ENCODE data around the gene IFIT1.
A peak's percentile ranks its signal among the peaks of the same experiment; 100 is the strongest.
"Not testable (repeated sequence)": the region's sequence is repeated elsewhere in the genome, so short reads cannot be mapped to it uniquely, and the experiment has no call there.

IFIT1 gene

DNA sequence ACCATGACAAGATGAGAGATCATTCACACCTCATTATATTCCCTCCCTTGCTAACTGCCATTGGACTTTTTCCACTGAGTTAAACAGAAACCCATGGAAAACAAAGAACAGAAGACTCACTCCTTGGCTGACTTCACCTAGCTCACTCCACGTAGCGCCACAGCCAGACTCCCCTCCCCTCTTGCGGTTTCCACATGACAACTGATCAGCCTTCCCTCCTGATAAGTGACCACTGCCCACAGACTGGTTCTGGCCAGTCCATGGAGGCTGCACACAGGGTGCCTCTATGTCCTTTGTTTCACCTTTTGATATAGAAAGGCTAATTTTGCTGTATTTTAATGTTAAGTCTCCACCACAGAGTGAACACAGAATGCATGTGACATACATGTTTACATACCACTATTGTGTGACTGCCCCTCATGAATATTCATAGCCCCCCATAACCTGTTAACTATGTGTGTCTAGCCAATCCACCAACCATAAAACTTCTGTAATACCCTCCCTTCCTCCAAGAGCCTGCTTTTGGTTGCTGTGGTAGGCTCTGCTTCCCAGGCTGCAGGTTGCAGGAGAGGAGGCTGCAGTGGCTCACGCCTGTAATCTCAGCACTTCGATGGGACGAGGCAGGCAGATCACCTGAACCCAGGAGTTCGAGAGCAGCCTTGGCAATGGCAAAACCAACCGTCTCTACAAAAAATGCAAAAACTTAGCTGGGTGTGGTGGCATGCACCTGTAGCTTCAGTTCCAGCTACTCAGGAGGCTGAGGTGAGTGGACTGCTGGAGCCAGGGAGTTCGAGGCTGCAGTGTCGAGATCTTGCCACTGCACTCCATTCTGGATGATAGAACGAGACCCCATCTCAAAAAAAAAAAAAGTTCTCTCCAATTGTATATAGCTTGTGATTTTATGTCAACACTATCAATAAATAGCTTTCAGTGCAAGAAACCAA, 12.0 kb downstream of the IFIT1 start:
- DNase-seq = no peak

DNA sequence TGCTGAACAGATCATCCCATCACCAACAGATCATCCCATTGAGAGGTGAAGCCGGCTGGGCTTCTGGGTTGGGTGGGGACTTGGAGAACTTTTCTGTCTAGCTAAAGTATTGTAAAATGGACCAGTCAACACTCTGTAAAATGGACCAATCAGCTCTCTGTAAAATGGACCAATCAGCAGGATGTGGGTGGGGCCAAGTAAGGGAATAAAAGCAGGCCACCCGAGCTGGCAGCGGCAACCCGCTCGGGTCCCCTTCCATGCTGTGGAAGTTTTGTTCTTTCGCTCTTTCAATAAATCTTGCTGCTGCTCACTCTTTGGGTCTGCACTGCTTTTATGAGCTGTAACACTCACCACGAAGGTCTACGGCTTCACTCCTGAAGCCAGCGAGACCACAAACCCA, 13.8 kb downstream of the IFIT1 start:
- not testable (repeated sequence) for DNase-seq

DNA sequence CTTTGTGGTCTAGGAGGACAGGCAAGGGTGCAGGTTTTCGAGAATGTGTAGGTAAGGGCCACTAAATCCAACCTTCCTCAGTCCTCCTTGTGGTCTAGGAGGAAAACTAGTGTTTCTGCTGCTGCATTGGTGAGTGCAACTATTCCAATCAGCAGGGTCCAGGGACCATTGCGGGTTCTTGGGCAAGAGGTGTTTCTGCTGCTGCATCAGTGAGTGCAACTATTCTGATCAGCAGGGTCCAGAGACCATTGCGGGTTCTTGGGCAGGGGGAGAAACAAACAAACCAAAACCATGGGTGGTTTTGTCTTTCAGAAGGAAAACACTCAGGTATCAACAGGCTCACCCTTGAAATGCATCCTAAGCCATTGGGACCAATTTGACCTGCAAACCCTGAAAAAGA, 15.4 kb downstream of the IFIT1 start:
- DNase-seq = not testable (repeated sequence)

DNA sequence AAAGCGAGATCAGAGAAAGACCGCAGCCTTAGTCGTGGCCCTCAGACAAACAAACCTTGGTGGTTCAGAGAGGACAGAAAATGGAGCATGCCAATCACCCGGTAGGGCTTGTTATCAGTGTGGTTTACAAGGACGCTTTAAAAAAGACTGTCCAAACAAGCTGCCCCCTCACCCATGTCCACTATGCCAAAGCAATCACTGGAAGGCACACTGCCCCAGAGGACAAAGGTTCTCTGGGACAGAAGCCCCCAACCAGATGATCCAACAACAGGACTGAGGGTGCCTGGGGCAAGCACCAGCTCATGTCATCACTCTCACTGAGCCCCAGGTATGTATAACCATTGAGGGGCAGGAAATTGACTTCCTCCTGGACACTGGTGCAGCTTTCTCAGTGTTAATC, 16.9 kb downstream of the IFIT1 start:
- DNase-seq = not testable (repeated sequence)

DNA sequence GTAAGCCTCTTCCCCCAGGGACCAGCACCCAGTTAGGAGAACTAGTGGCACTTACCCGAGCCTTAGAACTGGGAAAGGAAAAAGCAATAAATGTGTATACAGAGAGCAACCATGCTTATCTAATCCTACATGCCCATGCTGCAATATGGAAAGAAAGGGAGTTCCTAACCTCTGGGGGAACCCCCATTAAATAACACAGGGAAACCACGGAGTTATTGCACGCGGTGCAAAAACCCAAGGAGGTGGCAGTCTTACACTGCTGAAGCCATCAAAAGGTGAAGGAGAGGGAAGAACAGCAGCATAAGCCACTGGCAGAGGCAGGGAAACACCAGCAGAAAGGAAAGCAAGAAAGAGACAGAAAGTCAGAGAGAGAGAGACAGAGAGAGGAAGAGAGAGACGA, 18.1 kb downstream of the IFIT1 start:
- not testable (repeated sequence) for DNase-seq

DNA sequence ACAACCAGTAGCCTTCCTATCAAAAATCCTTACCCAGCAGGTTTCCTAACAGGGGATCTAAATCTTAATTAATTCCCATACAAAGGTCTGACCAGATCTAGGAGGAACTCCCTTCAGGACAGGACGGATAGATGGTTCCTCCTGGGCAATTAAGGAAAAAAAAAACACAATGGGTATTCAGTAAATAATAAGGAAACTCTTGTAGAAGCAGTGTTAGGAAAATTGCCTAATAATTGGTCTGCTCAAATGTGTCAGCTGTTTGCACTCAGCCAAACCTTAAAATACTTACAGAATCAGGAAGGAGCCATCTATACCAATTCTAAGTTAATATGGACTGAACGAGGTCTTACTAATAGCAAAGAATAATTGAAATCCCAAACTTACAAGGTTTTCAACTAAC, 18.7 kb downstream of the IFIT1 start:
- not testable (repeated sequence) for DNase-seq

DNA sequence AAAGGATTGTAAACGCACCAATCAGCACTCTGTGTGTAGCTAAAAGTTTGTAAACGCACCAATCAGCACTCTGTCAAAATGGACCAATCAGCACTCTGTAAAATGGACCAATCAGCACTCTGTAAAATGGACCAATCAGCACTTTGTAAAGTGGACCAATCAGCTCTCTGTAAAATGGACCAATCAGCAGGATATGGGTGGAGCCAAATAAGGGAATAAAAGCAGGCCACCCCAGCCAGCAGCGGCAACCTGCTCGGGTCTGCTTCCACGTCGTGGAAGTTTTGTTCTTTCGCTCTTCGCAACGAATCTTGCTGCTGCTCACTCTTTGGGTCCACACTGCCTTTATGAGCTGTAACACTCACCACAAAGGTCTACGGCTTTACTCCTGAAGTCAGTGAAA, 19.9 kb downstream of the IFIT1 start:
- not testable (repeated sequence) for DNase-seq

DNA sequence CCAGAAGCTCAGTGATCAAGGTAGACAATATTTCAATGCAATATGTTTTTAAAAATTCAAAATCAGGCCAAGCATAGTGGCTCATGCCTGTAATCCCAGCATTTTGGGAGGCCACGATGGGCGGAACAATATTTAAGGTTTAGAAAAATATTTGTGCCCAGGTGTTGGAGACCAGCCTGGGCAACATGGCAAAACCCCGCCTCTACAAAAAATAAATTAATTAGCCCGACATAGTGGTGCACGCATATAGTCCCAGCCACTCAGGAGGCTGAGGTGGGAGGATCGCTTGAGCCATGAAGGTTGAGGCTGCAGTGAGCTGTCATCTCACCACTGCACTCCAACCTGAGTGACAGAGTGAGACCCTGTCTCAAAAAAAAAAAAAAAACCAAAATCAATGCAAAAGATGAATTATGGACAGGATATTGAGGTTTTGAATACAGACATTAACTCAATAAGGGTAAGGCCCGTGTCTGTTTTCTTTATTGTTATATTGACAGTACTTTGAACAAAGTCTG, 21.0 kb downstream of the IFIT1 start:
- DNase-seq = no peak

DNA sequence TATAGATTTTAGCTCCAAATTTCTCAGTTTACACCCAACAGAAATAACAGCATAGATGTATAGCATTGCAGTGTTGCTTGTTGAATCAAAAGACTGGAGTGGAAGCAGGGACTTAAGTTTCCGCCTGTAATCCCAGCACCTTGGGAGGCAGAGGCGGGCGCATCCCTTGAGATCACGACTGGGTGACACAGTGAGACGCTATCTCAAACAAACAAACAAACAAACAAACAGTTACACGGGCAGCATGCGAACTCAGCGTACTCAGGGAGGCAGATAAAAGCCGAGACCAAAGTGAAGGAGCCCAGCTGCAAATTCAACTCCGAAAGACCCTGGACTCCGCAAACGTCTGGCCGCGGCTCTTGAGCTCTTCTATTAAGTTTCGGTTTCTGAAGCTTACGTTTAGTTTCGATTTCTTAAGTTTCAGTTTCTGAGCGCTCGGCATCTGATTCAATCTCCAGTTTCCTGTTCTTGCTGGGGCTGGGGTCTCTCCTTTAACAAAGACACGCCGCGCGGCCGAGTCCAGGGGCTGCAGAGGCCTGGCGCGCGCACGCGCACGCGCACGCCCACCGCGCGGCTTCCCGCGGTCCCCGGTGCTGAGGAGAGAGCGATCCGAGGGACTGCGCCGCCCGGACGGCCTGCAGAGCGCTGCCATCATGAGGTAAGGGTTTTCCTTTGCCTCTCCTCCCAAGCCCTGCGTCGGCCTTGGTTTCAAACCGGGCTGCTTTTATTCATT, 21.9 kb downstream of the IFIT1 start, which contains the start of gene IFIT5:
Gene IFIT5 (plus strand): TSS at position 423 of the 733 bp plus-strand sequence. CDS start 231 bp downstream, at position 654.
- peak in 1 of 2 experiments; percentile 26 for DNase-seq

DNA sequence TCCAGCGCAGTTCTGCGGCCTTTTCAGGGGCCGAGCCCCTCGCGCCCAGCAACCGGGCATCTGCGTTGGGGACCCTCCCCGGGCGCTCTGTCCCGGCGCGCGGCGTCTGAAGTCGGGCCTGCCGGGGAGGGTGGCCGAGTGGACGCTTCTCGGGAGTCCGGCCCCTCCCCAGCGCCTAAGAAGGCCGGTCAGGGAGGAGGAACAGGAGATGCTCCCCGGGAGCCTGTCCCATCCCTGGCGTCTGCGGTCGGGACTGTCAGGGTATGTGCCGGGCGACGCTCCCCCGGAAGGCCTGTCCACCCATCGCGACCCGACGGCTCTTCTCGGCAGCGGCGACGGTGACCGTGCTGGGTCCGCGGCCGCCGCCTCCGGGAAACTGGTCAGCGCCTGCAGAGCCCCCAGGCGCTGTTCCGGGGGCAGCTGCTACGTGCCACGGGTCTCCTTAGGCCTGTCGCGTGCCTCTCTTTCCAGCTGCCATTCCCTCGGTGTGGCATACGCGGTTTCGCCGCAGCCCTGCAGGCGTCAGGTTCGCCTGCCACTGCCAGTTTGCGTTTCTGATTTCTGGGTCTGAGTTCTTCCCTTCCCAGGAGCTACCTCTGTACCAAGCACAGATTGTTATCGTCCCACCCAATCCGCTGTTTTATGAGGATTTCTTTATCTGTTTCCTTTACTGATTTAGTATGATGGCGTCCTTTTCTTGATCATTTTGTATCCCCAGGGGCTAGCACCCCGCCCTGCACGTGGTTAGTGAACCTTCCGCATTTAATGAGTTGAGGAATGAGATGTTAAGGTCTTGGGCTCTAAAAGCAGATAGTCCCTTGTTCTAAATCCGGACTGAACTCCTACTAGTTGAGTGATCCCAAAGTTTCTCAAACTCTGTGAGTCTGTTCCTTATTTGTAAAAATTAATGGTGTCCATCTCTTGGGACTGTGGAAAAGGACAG, 22.7 kb downstream of the IFIT1 start:
- peak in 1 of 2 experiments; percentile 14 for DNase-seq

DNA sequence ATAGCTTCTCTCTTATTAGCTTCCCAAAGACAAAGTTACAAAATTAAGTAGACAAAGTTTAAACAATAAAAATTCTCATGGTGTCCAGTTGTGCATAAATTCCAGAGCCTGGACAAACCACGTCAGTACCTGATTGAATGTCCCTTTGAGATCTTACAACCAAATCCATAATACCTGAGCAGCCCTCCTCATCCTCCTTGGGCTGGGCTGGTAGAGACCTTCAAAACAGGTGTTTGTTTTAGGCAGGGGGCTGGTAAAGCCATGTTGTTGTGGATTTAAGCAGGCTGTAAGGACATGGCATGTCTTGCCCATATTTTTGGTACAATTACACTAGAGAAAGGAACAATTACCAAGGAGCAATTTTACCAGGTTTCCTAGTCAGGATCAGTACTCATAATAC, 24.0 kb downstream of the IFIT1 start:
- no peak for DNase-seq

DNA sequence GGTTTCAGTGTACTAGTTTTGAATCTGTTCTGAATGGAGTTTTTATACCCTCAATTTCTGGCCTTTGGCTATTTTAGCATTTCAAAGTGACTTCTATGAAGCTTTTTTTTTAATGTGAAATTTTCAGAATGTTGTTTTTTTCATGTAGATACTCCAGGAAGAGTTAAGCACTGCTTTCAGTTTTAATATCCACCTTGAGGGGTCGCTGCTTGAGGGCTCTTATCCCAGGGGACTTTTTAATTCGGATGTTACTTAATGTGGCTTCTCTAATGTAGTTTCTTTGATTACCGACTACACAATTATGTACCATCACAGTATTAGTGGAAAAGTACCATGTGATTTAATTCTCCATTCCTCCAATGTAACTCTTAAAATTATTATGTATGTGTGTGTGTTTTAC, 27.1 kb downstream of the IFIT1 start:
- peak in 1 of 2 experiments; percentile 3 for DNase-seq

DNA sequence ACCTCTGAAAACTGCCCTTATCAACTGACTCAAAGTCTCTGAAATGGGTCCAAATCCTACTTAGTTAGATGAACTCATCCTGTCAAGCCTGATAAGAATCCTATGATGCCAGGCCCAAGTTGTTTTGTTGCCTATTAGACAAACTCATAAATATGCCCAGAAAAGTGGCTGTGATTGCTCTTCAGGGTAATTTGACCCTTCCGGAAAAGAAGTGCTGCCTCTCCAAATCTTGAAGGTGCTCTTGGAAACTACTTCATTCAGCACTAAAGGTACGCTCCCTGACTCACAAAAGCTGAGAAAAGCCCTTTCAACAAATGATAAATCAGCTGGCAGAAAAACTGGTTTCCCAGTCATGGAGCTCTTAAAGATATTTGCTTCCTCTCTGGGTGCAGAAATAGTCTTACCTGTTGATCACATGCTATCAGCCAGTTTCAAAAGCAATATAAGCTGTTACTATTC, 28.6 kb downstream of the IFIT1 start:
- DNase-seq = no peak

DNA sequence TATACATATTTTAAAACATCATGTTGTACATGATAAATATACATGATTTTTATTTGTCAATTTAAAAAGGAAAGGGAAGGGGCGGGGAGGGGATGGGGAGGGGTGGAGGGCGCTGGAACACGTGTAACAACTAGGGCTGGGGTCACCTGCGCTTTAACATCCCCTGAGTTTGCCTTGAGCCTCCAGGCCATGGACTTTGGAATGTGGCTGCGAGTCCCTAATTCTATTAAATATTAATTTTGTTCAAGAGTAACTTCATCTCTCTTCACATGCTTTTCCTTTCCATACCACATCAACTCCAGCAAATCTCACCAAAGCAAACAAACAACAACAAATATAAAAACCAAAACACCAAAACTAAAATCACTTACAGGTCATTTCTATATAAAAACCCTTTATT, 32.6 kb downstream of the IFIT1 start:
- DNase-seq = no peak

DNA sequence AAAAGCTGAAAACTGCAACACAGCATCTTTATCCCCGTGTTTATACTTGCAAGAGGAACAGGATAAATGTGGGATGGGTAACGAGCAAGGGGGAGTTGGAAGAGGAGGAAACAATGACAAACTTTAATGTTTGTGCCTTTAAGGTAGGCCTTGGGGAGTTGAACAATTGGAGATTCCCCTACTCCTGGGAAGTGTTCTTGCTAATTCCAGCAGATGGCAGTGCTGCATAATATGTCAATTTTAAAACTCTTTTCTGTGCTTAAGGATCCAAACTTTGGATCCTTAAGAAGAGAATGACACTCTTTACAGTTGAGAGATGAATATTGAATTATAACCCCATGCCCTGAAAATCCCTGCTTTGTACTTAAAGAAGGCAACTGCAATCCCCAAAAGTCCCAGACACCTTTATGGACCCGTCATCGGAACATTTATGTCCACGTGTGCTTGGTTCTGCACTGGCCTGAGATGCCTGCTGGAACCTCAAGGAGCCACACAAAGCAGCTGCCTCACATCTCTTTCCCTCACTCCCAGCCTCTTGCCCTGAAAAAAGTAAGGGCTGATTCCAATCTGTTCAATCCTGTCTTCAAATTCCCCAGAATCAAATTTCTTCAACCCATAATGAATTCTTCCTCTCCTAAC, 33.9 kb downstream of the IFIT1 start:
- DNase-seq = peak in 1 of 2 experiments; percentile 13

DNA sequence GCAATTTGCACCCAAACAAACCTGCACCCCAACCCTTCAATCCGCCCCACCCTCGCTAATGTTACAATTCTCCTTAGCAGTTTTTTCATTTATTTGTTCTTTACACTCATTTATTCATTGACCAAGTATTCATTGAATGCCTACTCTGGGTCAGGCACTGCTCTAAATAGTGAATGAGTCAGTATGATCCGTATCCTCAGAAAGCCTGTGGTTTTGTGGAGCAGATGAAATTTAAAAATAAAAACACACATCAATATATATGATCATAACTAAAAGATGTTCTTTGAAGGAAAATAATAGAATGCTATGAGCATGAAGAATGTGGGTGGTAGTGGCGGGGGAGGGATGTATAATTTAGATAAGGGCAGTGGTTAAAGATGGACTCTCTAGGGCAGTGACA, 35.2 kb downstream of the IFIT1 start:
- no peak for DNase-seq

DNA sequence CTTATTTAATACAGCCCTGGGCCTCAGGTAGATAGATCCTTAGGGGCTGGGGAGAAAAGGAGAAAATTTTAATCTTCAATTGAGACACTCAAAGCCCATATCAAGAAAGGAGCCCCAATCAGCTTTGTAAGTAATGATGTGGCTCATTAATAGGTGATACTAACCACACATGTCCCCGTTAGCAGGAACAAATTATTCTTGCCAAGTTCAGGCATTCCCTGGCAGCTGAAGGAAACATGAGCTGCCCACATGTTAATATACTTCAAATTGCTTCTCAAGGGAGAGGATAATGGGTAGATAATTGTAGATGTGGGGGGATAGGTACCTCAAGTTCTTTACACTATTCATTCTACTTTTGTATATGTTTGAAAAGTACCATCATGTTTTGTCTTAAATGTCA, 36.5 kb downstream of the IFIT1 start:
- peak in 1 of 2 experiments; percentile 10 for DNase-seq

DNA sequence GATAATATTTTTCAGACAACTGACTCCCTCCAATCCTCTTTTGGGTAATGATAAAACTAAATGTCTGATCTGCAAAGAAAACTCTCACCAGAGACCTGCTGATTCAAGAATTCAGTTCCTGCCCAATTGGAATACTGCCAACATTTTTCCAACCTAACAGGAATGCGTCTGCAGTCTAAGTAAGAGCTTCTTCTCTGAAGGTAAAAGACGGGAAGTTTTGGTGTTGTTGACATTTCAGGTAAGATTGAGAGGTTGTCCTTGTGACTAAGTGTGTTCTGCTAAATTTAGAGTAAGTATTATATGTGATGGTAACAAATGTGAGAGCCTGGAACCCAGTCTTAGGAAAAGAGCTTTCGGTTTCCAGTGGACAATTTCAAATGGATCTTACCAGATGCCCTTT, 39.6 kb downstream of the IFIT1 start:
- no peak for DNase-seq

DNA sequence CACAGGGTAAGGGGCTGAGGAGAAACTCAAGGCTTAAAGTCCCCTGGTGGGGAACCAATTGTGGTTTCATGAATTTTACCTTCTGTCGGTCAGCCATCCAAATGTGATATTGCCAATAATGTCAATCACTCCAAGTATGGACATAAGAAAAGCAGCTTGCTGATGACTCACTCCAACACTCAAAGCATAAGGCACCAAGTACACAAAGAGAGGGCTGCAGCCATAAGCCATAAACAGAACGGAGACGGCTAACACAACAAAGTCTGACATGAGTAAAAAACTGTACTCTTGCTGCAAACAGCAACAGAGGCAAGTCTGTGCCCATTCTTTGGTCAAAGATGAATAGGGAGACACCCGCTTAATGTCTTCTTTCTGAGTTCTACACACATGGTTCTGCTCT, 46.1 kb downstream of the IFIT1 start:
- no peak for DNase-seq

DNA sequence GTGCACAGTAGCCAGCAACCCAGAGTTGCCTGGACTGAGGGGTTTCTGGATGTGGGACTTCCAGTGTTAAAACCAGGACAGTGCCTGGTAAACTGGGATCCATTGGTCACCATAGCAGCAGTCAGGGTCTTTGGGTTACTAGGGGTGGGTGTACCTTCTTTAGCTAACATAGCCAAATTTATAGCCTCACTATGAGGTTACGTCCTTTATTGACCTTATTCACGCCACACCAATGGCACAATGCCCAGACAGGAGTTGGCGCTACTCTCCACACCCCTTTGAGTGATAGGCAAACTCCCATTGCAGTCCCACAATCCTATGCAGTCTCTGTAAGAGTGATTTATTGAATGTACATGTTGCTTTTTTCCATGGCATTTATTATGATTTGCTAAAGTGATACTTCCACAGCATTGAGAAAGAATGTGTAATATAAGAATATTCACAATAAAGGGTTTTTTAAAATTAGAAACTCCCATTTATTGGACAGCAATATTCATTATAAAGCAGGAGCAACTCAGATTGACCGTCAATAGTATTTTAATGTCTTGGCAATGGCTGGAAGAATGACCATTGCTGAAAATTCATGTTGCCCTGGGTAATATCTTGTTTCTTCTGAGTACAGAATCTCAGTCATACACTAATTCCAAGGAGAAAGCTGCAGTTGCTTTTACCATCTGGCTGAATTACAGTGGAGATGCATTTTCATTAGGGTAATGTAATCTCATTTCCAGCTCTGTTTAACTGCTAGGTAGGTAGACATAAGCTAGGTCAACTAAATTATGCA, 48.0 kb downstream of the IFIT1 start:
- no peak for DNase-seq

DNA sequence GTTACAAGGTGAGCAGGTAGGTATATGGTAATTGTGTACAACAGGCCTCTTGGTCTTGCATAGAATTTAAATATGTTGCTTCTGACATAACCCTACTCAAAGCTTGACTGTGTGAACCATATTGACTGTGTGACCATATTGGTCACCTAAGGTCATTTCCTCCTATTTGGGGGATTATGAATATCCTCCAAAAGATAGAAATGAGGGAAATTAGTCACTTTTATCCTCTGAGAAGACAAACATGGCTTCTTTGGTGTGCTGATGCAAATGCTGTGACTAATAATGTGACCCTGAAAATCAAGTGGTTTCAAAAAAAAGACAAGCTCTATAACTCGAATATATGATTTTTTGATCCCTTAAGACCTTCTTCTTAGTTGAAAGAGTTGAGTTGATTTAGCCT, 49.9 kb downstream of the IFIT1 start:
- DNase-seq = no peak

Measured in NCI-H524 (cell line).